H7 (cell line): ENCODE measurements around the gene ZNHIT2. TPM values are rescaled to one million over a fixed set of nuclear protein-coding genes. Genes with fewer than 3 reads are reported as not detected.
A peak's percentile ranks its signal among the peaks of the same experiment; 100 is the strongest.

Experiments used
- DNase-seq: peaks from one replicate; pipeline ENCODE4 v3.0.0; 2012
- H3K27me3 ChIP-seq: 2 replicates; pipeline ENCODE4 v1.6.0; 2011; ENCODE audit warnings: mild to moderate bottlenecking, low read length; ENCODE audit not compliant: control insufficient read depth, insufficient read depth
- H3K36me3 ChIP-seq: replicated peaks from 2 replicates; pipeline ENCODE4 v1.5.1; 2011; ENCODE audit warnings: low read length; ENCODE audit not compliant: control insufficient read depth, insufficient read depth
- H3K4me3 ChIP-seq: 2 replicates; pipeline ENCODE4 v1.5.1; 2011; ENCODE audit warnings: low read depth, mild to moderate bottlenecking, control low read depth, low read length, moderate library complexity; ENCODE audit not compliant: insufficient read depth
- total RNA-seq: library from RNA; depleted of rRNA; stranded (reverse); fragments of >200 nt; shearing (Covaris generic); gene quantifications from 2 replicates; pipeline ENCODE4 v1.2.3, GENCODE V29; 2014

The ZNHIT2 gene
- total RNA-seq, 1 experiment from 2014 or later = 14.1 TPM

DNA sequence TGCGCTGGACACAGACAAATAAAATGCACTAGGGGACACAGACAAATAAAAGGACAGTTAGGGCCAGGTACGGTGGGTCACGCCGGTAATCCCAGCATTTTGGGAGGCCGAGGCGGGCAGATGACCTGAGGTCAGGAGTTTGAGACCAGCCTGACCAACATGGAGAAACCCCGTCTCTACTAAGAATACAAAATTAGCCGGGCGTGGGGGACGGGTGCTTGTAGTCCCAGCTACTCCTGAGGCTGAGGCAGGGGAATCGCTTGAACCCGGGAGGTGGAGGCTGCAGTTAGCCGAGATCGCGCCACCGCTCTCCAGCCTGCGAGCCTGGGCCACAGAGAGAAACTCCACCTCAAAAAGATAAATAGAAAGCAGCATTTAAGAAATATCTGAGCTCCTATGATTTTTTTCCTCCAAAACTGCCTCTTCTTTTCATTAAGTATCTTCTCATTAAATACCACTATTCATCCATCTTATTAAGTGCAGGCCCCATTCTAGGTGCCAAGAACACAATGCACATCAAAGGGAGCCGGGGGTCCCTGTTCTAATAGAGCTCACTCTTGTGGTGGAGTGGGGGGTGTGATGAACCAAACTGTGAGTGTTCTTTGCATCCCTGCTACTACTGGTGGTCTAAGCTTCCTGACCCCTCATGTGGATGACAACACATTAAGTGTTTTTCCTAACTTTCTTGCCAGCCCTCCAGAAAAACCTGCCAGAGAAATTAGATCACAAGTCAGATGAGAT is 766 bp upstream of the ZNHIT2 start:
- Histone ChIP-seq H3K27me3 (no peaks in the 10 kb centered on the region), H3K4me3 (no peak overlapping the region), H3K36me3 (peaks cover 23% of the 10 kb centered on the region)
- no peak for DNase-seq

GRCh38 chr11:65116370-65117205 is 913 bp downstream of the ZNHIT2 start:
- Histone ChIP-seq H3K4me3 (peak overlapping the region; percentile 92), H3K27me3 (no peaks in the 10 kb centered on the region), H3K36me3 (peaks cover 23% of the 10 kb centered on the region)
- DNase-seq = peak; percentile 73

- Histone ChIP-seq H3K36me3 (peaks cover 15% of the 10 kb centered on the region), H3K4me3 (no peak overlapping the region), H3K27me3 (no peaks in the 10 kb centered on the region)
- no peak for DNase-seq
Observed at GRCh38 chr11:65115361-65116082, 2.0 kb downstream of the ZNHIT2 start.

- no peaks in the 10 kb centered on the region for H3K27me3 ChIP-seq
- no peak overlapping the region for H3K4me3 ChIP-seq
- H3K36me3 ChIP-seq = peaks cover 7% of the 10 kb centered on the region
- no peak for DNase-seq
Observed at GRCh38 chr11:65114538-65115171, 2.8 kb downstream of the ZNHIT2 start.

DNA sequence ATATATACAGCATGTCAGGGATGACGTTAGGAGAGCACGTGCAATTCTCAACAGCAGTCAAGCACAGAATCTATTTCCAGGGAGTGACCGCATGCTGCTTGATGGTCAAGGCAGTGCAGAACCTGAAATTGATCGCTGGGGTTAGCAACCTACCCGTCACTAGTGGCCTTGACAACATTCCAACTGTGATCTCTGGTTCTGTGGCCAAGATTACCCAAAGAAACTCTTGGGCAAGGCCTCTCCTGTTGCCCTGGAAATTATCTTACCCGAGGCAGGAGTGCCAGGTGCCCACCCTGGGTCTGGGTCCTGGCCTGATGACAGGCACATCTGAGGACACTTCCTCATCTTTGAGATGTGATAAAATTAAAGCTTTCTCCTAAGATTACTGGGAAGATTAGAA is 3.7 kb downstream of the ZNHIT2 start:
- DNase-seq = no peak
- Histone ChIP-seq H3K27me3 (no peaks in the 10 kb centered on the region), H3K36me3 (peaks cover 5% of the 10 kb centered on the region), H3K4me3 (no peak overlapping the region)

DNA sequence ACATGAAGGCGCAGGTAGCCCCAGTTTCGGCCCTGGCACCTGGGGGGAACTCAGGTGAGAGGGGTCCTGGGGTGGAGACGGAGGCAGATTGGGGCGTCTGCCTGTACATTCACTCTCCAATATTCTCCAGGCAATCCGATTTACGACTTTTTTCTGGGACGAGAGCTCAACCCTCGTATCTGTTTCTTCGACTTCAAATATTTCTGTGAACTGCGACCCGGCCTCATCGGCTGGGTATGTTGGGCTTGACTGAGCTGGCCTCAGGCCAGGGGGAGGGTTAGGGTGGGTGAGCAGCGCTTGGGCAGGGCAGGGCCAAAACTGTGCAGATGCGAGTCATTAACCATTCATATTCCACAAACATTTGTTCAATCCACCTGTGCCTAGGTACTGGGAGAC is 4.1 kb downstream of the ZNHIT2 start:
- Histone ChIP-seq H3K27me3 (no peaks in the 10 kb centered on the region), H3K36me3 (peaks cover 3% of the 10 kb centered on the region), H3K4me3 (peak overlapping the region; percentile 87)
- no peak for DNase-seq

DNA sequence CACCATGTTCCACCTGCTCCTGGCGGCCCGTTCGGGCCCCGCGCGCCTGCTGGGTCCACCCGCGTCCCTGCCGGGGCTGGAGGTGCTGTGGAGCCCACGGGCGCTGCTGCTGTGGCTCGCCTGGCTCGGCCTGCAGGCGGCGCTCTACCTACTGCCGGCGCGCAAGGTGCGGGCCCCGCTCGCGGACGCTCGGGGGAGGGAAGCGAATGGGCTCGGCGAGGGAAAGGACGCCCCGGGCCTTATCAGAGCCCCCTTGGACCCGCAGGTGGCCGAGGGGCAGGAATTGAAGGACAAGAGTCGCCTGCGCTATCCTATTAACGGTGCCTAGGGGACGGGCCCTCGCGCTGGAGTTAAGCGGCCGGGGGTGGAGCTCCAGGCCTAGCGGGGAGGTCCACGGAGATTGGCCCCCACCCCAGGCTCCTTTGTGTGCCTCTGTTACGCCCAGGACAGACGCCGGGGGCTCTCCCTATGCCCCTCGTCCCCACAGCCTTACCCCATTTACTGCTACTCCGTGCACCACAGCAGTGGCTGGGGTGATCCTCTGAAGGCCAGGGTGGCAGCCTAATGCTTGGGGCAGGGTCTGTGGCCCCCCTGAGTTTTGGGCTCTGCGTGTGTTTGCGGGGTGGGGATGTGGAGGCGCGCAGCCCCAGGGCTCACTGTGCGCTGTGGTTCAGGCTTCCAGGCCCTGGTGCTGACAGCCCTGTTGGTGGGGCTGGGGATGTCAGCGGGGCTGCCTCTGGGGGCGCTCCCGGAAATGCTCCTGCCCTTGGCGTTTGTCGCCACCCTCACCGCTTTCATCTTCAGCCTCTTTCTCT is 4.7 kb downstream of the ZNHIT2 start:
- Histone ChIP-seq H3K4me3 (peak overlapping the region; percentile 87), H3K27me3 (no peaks in the 10 kb centered on the region), H3K36me3 (peaks cover 3% of the 10 kb centered on the region)
- peak; percentile 93 for DNase-seq

GRCh38 chr11:65111744-65112545 is 5.6 kb downstream of the ZNHIT2 start, which contains the start of gene TM7SF2:
Gene TM7SF2, plus strand, starts transcription at chr11:65111872. Its CDS starts 144 bp downstream, at chr11:65112016.
- Histone ChIP-seq H3K36me3 (peaks cover 3% of the 10 kb centered on the region), H3K27me3 (no peaks in the 10 kb centered on the region), H3K4me3 (peak within 1 kb of the TSS; percentile 87)
- peak; percentile 99 for DNase-seq

GRCh38 chr11:65111159-65111743 is 6.2 kb downstream of the ZNHIT2 start:
- Histone ChIP-seq H3K27me3 (no peaks in the 10 kb centered on the region), H3K36me3 (peaks cover 3% of the 10 kb centered on the region), H3K4me3 (no peak overlapping the region)
- no peak for DNase-seq

DNA sequence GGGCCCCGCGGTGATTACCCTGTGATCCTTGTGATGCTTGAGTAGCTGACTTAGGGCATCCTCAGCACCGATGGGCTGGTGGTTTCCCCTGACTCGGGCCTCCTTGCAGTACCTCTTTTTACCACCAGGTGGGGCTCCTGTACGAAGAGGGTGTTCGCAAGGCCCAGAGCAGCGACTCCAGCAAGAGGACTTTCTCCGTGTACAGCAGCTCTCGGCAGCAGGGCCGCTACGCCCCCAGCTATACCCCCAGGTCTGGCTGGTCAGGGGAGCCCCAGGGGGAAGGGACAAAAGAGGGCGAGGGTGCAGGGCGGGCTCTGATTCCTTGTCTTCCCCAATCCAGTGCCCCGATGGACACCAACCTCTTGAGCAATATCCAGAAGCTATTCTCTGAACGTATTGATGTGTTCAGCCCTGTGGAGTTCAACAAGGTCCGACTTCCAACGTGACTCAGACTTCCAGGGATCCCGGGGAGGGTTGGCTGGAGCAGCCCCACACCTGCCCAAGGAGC is 7.1 kb downstream of the ZNHIT2 start:
- DNase-seq = peak; percentile 97
- Histone ChIP-seq H3K4me3 (no peak overlapping the region), H3K27me3 (no peaks in the 10 kb centered on the region), H3K36me3 (no peaks in the 10 kb centered on the region; the same call in none of the 2 replicates)

GRCh38 chr11:65109231-65110198 is 8.0 kb downstream of the ZNHIT2 start:
- no peaks in the 10 kb centered on the region for H3K27me3 ChIP-seq
- no peaks in the 10 kb centered on the region; the same call in none of the 2 replicates for H3K36me3 ChIP-seq
- H3K4me3 ChIP-seq = no peak overlapping the region
- DNase-seq = peak; percentile 51
